ENCODE data around the gene IL12RB1.

Gene IL12RB1

GRCh38 chr19:18086590-18087138 is at the start of gene IL12RB1:
Gene IL12RB1 (minus strand): TSS chr19:18086934. CDS start chr19:18086823, 111 bp downstream.
- FAIRE-seq (peak; percentile 75), DNase-seq (ENCODE audit: insufficient read length, low spot score) (peak; percentile 56)

GRCh38 chr19:18135712-18136584 is 49.2 kb upstream of the IL12RB1 start:
- no peak for FAIRE-seq
- no peak for DNase-seq (ENCODE audit: insufficient read length, low spot score)

- no peak for FAIRE-seq
- no peak for DNase-seq (ENCODE audit: insufficient read length, low spot score)
These were observed 45.3 kb upstream of the IL12RB1 start for GRCh38 chr19:18131841-18132596.

- FAIRE-seq: no peak
These were observed 43.9 kb upstream of the IL12RB1 start for GRCh38 chr19:18130523-18131242.

GRCh38 chr19:18128805-18129204 is 42.1 kb upstream of the IL12RB1 start:
- DNase-seq (ENCODE audit: insufficient read length, low spot score) (no peak), FAIRE-seq (no peak)

More at GRCh38 chr19:18130523-18131242, 43.9 kb upstream of the IL12RB1 start:
- no peak for DNase-seq (ENCODE audit: insufficient read length, low spot score)

GRCh38 chr19:18128044-18128443 is 41.3 kb upstream of the IL12RB1 start:
- DNase-seq (ENCODE audit: insufficient read length, low spot score) (no peak), FAIRE-seq (no peak)

- DNase-seq (ENCODE audit: insufficient read length, low spot score): no peak
- FAIRE-seq: no peak
These were observed 39.4 kb upstream of the IL12RB1 start for GRCh38 chr19:18126097-18126496.

- DNase-seq (ENCODE audit: insufficient read length, low spot score) (no peak), FAIRE-seq (no peak)
These were observed 37.1 kb upstream of the IL12RB1 start for GRCh38 chr19:18123819-18124218.

GRCh38 chr19:18122860-18123795 is 36.4 kb upstream of the IL12RB1 start:
- FAIRE-seq (no peak), DNase-seq (ENCODE audit: insufficient read length, low spot score) (no peak)

GRCh38 chr19:18122424-18122823 is 35.7 kb upstream of the IL12RB1 start:
- DNase-seq (ENCODE audit: insufficient read length, low spot score) (no peak), FAIRE-seq (no peak)

GRCh38 chr19:18121166-18121565 is 34.4 kb upstream of the IL12RB1 start:
- DNase-seq (ENCODE audit: insufficient read length, low spot score) (no peak), FAIRE-seq (no peak)

- DNase-seq (ENCODE audit: insufficient read length, low spot score): no peak
- FAIRE-seq: no peak
These were observed 33.4 kb upstream of the IL12RB1 start for GRCh38 chr19:18120127-18120526.

- DNase-seq (ENCODE audit: insufficient read length, low spot score): no peak
- no peak for FAIRE-seq
These were observed 33.0 kb upstream of the IL12RB1 start for GRCh38 chr19:18119717-18120105.

- DNase-seq (ENCODE audit: insufficient read length, low spot score): peak; percentile 72
- FAIRE-seq: peak; percentile 91
These were observed 32.4 kb upstream of the IL12RB1 start for GRCh38 chr19:18119013-18119716.

GRCh38 chr19:18118420-18119012 is 31.8 kb upstream of the IL12RB1 start:
- FAIRE-seq (no peak), DNase-seq (ENCODE audit: insufficient read length, low spot score) (no peak)

- FAIRE-seq (peak; percentile 95), DNase-seq (ENCODE audit: insufficient read length, low spot score) (peak; percentile 99)
These were observed 31.1 kb upstream of the IL12RB1 start for GRCh38 chr19:18117692-18118378.

GRCh38 chr19:18117364-18117691 is 30.6 kb upstream of the IL12RB1 start:
- FAIRE-seq: no peak
- DNase-seq (ENCODE audit: insufficient read length, low spot score): no peak

- DNase-seq (ENCODE audit: insufficient read length, low spot score) (no peak), FAIRE-seq (no peak)
These were observed 27.7 kb upstream of the IL12RB1 start for GRCh38 chr19:18114483-18114882.

Measured in GM19239 (cell line).